GM19240 (cell line): ENCODE data around the gene PARL.
"Not testable (repeated sequence)": the region's sequence is repeated elsewhere in the genome, so short reads cannot be mapped to it uniquely, and the experiment has no call there.

ENCODE experiments used
- DNase-seq: peaks from one replicate; pipeline ENCODE4 v3.0.0; 2011; ENCODE audit warnings: low spot score; ENCODE audit not compliant: insufficient read length

The PARL gene

DNA sequence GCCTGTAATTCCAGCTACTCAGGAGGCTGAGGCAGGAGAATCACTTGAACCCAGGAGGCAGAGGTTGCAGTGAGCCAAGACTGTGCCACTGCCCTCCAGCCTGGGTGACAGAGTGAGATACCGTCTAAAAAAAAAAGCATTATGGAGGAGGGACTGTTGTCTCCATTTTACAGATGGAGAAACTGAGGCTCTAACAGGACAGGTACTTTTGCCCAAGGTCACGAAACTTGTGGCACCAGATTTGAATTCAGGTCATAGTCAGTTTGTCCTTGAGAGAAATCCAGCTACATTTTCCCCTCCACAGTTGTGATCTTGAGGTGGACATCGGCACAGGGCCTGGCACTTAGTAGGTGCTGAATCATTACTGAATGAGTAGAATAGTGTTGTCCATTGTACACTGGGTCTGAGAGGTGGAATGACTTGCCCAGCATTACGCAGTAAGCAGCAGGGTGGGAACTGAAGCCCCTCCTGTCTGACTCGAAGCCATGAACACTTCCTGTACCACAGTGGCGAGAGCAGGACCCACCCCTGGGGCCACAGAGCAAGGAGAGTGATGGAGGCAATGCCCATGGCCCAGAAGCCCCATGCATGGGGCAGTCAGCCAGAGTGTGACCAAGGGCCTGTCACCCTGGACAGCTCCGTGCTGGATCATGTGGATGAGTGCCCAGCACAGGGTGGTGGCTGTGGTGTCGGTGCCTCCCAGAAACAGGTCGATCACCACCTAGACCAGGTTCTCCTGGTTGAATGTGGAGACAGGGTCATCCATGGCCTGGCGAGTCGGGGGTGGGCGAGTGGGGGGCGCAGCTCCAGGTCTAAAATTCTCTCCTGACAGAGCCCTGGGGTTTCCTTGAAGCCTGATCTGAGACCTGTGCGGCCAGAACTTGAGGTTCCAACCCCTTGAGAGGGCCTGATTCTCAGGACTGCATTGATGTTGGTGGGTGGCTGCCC is 20.4 kb upstream of the PARL start:
- no peak for DNase-seq

DNA sequence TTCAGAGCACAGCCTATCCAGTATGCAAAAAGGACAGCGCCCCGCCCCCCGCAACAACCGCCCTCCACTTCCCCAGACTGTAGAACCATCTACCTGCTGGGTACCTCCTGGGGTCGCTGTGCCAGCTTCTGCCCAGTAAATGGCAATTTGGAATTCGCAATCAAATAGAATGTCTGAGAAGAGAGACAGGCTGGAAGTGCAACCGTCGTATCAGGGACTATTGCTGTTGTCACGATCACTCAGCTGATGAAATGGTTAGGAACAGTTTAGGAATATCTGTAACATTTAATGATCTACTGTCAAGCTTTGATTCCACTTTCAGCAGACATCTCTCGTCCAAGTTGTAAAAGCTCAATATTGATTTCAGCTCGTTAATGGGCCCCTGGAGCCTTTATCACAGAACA is 13.3 kb upstream of the PARL start:
- no peak for DNase-seq

DNA sequence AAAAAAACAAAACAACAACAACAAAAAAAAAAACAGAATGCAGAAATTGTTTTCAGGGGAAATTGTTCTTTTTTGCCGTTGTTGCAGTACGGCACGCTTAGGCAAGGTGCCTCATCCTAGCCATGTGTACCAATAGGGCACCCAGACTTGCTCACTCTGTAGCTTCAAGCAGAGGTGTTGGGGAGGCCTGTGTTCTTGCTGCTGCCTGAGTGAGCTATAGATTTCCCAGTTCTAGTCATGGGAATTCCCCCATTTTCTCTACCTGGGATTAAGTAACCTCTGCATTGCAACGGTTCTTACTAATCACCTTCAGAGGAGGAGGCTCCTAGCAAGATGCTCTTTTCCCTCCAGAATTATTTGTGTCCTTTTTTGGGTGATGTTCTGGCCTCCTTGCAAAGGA is 12.9 kb upstream of the PARL start:
- no peak for DNase-seq

DNA sequence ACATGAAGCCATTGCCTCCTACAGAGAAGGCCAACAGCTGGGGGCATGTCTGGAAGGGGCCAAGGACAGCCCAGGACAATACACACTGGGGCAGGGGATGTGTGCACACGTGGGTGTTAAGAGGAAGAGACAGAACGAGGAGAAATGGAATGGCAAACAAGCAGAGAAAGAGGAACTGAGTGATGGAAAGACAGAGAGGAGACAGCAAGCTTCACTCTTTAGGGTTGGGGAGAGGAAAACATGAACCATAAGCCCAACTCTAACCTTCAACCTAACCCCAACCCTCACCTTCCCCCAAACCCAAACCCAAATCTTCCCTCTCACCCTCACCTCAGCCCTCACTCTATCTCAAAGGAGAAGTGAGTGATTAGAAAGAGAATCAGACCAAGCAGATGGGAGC is 11.9 kb upstream of the PARL start:
- no peak for DNase-seq

DNA sequence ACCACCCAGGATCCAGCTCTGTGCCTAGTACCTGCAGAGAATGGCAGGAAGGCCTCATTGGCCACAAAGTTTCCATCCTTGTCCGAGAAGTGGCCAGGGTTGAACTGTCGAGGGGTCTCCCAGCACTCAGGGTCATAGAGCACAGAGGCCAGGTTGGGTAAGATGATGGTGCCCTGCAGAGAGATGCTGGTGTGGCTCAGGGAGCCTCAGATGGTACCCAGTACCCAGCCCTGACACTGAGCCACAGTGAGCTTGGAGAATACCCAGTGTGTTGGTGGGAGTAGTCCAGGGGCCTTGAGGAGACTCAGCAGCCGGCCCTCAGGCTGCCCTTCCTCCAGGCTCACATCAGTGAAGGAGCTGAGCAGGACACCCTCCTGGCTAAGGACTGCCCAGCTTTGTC is 11.5 kb upstream of the PARL start:
- DNase-seq: no peak

DNA sequence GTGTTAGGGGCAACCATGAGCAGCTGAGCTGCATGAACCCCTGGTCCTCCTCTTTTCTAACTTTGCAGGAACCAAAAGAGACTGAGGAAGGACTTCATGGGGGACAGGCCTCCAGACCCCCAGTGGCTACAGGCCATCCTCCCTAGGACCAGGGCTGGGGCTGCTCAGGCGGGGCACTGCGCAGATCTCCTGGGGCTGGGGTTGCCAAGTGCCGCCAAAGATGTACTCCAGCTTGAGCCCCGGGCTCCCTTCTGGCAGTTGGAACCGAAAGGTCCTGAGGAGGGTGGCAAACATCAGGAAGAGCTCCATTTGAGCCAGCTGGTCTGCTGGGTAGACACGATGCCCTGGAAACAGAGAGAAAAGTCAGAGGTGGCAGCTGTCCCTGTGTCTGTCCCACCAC is 11.1 kb upstream of the PARL start:
- no peak for DNase-seq

DNA sequence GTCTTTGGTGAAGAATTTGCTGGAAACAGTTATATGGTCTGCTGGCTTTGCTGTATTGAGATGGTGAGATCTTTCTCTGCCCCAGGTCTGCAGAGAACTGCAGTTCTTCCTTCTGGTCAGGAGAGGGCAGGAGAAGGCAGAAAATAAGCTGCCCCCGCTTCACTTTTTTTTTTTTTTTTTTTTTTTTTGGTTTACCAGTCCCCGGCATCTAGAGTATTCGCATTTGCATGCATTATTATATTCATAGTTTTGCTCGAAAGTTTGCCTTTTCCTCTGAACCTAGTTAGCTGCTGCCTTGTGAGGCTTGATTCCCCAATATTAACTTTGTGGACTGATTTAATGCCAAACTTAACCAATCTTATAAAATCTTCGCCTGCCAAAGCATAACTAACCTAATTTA is 10.6 kb upstream of the PARL start:
- DNase-seq: peak; percentile 73

DNA sequence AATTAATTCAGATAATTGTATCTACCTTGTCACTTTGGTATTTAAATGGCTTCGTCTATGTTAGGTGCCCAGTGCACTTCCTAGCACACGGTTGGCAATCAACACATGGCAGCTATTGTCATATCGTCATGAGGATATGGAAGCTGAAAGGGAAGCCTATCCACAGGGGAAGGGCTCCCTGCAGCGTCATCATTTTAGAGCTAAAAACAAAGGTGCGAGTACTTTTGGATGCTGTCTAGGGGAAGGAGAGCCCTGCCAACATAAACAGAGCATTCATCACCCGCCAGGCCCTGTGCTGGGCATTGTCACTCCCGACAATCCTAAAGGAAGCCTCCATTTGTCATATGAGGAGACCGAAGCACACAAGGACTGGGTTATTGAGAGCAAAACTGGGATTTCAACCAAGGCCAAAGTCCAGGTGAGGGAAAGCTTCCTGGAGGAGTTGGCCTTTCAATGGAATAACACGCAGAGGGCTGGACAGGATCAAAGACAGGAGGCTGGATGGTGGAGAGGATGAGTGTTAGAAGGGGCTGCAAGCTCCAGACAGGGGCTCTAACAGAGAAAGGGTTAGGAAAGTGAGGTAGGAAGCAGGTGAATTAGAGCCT is 8.0 kb upstream of the PARL start:
- DNase-seq: no peak

DNA sequence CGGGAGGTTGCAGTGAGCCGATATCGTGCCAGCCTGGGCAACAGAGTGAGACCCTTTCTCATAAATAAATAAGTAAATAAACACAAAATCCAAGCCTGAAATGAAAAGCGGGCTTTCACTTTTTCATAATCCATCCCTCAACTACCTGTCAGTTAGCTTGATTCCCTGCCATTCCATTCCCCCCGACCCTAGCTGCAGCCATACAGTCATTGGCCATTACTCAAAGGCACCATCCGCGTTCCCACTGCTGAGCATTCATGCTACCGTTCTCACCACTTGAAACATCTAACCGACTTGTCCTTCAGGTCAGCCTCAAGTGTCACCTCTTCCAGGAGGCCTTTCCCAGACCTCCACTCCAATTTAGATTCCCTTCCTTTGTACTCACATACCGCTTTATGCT is 1.1 kb upstream of the PARL start:
- DNase-seq: no peak

DNA sequence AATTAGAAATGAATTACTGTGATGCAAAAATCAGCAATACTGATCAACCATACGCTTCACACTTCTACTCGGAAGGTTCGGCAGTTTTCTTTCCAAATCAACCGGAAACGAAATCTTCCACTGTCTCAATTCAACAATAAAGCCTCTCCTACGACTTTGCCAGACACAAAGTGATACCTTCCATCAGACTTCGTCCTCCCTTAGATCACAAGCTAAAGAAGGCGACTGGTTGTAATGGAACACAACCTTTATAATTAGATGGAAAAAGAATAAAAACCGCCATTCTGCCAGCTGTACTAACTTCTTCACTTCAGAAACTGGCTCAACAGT is 618 bp downstream of the PARL start:
- no peak for DNase-seq

DNA sequence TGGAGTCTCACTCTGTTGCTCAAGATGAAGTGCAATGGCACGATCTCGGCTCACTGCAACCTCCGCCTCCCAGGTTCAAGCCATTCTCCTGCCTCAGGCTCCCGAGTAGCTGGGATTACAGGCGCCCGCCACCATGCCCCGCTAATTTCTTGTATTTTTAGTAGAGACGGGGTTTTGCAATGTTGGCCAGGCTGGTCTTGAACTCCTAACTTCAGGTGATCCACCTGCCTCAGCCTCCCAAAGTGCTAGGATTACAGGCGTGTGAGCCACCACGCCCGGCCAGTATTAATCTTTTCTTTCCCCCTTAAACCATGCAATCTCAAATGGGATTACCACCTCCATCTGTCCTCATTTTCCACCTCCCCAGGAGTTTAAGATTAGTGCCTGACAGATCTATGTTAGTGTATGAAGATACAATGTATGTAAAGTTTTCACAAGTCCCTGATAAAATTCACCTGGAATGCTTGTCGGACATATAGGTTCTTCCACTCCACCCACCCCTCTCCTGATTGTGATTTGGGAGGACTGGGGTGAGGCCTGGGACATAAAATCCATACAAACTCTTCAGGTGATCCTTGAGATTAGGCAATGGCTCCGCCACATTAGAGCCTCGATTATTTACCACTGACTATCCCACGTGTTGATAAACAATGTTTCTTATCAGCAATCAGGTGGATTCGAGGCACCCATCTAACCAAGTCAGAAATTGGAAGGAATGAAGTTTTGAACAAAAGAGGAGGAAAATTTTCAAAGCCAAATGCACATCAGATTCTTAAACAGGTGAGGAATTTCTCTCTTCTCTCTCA is 1.2 kb downstream of the PARL start:
- DNase-seq: no peak

DNA sequence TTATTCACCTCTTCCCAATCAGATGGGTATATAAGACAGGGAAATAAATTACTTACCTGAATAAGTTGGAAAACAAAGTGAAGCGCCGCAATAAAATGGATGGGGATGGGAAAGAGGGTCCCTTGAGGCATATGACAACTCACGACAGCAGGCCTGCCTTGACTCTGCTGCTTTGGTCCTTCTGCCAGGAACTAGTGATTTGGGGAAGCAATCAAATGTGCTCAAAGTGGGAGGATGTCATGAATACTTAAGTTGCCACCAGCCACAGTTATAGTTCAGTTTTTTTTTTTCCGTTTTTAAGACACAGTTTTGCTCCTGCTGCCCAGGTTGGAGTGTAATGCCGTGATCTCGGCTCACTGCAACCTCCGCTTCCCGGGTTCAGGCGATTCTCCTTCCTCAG is 4.6 kb downstream of the PARL start:
- no peak for DNase-seq

DNA sequence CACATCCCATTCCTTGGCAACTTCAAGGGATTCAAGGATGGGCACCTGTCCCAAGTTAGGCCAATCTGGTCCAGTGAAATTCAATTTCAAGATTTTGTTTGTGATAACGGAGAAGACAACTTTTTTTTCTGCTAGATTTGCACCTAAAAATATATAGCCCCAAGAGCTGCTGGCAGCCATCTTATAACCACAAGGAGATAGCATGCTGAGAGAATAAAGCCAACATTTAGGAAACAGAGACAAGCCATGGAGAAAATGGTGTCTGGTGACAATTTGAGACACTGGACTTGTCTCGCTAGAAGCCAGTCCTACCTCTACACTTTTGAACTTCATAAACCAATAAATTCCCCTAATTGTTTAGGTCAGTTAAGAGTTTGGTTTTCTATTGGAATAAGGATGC is 5.4 kb downstream of the PARL start:
- no peak for DNase-seq

DNA sequence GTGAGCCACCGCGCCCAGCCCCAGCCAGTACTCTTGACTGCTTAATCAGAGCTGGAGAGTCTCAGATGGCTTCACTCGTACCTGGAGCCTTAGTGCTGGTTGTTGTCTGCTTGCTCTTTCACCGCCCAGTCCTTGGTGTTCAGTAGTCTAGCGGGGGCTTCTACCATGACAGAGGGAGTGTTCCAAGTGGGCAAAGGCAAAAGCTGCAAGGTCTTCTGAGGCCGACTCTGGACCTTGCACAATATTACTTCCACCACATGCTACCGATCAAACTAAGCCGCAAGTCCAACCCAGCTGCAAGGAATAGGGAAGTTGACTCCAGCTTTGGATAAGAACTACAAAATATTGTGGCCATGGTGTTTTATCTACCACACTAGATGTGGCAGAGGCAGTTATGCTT is 6.6 kb downstream of the PARL start:
- DNase-seq: no peak

DNA sequence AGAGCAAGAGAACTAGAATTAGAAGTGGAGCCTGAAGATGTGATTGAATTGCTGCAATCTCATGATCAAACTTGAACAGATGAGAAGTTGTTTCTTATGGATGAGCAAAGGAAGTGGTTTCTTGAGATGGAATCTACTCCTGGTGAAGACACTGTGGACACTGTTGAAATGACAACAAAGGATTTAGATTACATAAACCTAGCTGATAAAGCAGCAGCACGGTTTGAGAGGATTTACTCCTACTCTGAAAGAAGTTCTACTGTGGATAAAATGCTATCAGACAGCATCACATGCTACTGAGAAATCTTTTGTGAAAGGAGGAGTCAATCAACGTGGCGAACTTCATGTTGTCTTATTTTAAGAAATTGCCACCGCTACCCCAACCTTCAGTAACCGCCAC is 7.5 kb downstream of the PARL start:
- DNase-seq: not testable (repeated sequence)

DNA sequence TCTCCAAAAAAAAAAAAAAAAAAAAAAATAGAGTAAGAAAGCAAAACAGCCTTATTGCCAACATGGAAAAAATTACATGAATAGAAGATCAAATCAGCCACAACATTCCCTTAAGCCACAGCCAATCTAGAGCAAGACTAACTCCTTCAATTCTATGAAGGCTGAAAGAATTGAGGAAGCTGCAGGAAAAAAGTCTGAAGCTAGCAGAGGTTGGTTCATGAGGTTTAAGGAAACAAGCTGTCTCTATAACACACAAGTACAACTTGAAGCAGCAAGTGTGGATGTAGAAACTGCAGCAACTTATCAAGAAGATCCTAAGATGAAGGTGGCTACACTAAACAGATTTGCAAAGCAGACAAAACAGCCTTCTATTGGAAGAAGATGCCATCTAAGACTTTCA is 9.3 kb downstream of the PARL start:
- DNase-seq: no peak

DNA sequence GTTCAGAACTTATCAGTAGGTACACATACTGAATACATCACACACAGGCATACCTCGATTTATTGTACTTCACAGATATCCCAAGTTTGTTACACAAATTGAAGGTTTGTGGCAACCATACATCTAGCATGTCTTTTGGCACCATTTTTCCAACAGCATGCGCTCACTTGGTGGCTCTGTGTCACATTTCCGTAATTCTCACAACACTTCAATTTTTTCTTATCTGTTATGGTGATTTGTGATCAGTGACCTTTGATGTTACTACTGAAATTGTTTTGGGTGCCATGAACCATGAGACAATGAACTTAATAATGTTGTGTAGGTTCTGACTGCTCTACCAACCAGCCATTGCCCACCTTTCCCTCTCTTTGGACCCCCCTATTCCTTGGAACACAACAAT is 10.8 kb downstream of the PARL start:
- no peak for DNase-seq

DNA sequence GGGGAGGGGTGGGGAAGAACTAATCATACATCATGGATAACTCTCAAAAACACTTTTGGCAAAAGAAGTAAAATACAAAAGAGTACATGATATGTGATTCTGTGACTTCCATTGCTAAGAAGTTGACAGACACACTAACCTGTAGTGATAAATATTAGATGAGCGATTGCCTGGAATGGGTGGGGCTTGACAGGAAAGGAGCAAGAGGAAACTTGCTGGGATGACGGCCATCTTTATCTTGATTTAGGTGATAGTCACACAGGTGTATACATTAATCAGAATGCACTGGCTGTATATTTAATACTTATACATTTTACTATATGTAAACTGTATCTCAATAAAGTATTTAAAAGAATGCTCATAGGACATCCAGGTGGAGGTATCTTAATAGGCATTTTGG is 13.1 kb downstream of the PARL start:
- no peak for DNase-seq

DNA sequence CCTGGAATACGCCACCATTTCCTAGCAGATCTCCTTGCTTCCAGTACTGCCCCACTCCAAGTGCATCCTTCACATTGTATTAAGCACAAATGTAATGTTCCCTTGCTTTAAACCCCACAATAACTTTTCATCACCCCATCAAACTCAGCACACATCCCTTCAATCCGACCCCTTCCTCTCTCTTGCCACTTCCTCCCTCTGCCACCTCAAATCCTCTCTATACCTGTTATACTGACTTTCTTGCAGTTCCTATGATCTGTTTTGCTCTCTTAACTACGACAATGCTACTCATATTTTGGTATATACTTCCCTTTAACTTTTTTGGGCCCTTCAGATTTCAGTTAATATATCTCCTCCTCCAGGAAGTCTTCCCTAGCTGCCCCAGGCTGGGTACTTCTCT is 14.1 kb downstream of the PARL start:
- DNase-seq: no peak

DNA sequence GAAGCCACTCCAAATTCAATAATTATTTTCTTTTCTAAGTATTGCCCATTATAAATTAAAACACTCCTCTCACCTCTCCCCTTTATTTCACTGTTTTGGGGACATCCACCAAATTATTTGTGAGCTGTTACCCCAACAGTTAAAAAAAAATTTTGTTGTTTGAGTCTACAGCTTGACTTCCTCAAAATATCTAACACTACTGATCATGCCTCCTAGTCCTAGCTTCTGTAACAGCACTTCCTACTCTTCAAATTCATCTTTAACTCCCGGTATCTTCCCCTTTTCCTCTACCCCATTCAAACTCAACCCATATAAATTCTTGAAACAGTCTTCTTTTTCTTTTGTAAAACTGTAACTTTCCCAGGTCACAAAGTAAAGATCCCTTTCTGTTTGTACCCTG is 15.9 kb downstream of the PARL start:
- DNase-seq: no peak

DNA sequence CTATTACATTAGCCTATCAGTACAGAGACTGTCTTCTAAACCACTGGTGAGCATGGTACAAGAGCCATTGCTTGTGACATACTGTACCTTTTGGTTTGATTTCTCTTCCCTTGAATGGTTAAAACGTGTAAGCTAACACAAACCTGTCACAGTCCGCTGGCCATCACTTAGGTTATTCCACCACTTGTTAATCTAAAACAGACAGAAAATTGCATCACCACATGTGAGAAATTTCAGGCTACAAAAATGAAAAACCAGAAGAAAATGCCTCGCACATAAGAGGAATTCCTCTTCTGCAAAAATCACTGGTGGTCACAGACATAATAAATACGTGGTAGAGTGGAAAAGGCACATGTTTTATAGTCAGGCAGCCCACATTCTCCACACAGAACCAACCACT is 22.1 kb downstream of the PARL start:
- DNase-seq: no peak

DNA sequence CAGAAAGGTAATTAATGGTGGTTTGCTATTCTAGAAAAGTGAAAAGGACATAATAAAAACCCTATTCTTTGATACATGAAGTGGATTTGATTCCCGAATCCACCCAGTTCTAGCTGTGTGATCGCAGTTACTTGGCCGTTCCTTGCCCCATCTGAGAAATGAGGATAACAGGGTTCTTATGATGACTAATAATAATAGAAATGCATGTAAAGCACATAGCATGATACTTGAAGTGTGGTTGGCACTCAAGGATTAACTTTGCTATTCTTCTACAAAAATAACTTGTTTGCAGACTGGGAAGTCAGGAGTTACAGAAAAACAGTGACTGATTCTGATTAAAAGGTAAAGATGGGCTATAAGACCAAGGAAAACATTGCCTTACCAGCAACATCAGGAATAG is 26.8 kb downstream of the PARL start:
- DNase-seq: no peak
